ENCODE data around the gene COLGALT1.

The COLGALT1 gene

GRCh38 chr19:17625980-17626379 lies 70.5 kb downstream of the COLGALT1 start:
- DNase-seq = no peak

GRCh38 chr19:17626456-17627015 lies 71.1 kb downstream of the COLGALT1 start:
- no peak for DNase-seq

- DNase-seq = no peak
These were observed 71.7 kb downstream of the COLGALT1 start for GRCh38 chr19:17627161-17627560.

GRCh38 chr19:17627921-17628320 lies 72.5 kb downstream of the COLGALT1 start:
- DNase-seq = no peak

- DNase-seq = no peak
These were observed 74.3 kb downstream of the COLGALT1 start for GRCh38 chr19:17629760-17630159.

- DNase-seq = no peak
These were observed 77.1 kb downstream of the COLGALT1 start for GRCh38 chr19:17632577-17632976.
